Measurements from ENCODE around the gene ZP4. TPM values are rescaled to one million over a fixed set of nuclear protein-coding genes. Genes with fewer than 3 reads are reported as not detected.

Gene ZP4
- total RNA-seq, 4 donors from 2014 or later: not detected

DNA sequence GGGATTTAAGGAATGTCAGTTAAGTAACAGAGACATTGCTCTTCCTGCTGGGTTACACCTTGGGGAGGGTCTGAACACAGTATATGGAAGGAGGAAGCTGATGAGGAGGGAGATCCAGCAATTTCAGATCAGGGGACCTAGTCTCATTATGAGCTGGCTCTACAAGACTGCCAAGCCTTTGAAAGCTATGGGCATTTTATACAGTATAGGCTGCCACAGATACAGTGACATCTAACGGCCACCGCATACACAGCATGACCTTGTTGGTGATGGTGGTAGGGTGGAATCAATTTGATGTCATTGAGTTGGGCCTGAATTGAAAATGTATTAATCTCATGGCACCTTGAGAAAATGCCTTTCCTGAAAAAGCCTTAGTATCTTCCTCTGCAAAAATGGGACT, 22.6 kb upstream of the ZP4 start:
- TF ChIP-seq, protein P1, sequence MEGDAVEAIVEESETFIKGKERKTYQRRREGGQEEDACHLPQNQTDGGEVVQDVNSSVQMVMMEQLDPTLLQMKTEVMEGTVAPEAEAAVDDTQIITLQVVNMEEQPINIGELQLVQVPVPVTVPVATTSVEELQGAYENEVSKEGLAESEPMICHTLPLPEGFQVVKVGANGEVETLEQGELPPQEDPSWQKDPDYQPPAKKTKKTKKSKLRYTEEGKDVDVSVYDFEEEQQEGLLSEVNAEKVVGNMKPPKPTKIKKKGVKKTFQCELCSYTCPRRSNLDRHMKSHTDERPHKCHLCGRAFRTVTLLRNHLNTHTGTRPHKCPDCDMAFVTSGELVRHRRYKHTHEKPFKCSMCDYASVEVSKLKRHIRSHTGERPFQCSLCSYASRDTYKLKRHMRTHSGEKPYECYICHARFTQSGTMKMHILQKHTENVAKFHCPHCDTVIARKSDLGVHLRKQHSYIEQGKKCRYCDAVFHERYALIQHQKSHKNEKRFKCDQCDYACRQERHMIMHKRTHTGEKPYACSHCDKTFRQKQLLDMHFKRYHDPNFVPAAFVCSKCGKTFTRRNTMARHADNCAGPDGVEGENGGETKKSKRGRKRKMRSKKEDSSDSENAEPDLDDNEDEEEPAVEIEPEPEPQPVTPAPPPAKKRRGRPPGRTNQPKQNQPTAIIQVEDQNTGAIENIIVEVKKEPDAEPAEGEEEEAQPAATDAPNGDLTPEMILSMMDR (IDR thresholded peaks at IDR 0.05; ENCODE audit: low read depth): no peak

DNA sequence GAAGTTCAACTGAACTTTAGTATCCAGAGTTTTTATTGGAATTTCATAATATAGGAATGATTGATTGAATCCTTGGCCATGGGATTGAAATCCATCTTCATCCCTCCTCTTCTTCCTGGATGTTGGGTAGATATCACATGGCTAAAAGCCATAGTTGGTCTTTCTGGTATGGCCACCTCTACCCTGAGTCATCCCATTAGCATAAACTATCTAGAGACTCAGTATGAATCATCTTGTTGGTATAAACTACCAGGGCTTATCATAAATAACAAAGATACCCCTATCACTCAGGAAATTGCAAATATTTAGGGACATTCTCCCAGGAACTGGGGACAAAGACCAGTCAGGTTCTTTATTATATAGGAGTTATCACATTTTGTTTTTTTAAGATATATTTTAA, 21.2 kb upstream of the ZP4 start:
- TF ChIP-seq, protein P1 (IDR thresholded peaks at IDR 0.05; ENCODE audit: low read depth): no peak

DNA sequence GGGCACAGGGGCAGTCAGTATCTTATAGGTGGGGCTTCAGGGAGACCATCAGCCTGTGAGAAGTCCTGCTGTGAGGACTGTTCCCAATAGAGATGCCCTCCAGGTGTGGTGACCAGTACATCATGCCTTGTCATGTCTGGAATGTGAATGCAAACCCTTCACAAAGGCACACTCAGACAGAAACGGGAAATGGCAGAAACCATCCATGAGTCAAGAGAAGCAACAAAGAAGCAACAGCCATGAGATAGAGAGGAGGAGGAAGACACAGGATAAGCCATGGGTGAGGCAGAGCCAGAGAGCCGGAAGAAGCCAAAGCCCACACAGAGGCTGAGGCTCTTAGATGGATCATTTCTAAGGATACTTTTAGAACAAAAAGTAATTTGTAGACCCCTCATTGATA, 20.1 kb upstream of the ZP4 start:
- TF ChIP-seq, protein P1 (IDR thresholded peaks at IDR 0.05; ENCODE audit: low read depth): no peak

DNA sequence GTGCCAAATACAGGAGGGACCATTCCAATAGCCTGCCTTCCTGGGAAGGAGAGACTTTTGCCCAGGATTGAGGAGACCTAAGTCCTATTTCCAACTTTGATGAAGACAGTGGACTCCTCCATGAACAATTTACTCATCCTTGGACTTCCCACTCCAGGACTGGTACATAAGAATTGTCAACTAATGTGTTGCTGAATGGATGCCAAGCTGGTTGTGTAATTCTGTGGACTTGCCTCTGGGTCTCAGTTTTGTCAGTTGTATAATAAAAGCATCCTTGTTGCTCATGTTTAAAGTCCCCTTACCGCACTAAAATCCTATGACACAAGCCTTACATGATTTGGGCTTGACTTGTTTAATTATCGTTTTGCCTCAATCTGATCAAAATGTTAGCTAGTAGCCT, 13.2 kb upstream of the ZP4 start:
- TF ChIP-seq, protein P1 (IDR thresholded peaks at IDR 0.05; ENCODE audit: low read depth): no peak

DNA sequence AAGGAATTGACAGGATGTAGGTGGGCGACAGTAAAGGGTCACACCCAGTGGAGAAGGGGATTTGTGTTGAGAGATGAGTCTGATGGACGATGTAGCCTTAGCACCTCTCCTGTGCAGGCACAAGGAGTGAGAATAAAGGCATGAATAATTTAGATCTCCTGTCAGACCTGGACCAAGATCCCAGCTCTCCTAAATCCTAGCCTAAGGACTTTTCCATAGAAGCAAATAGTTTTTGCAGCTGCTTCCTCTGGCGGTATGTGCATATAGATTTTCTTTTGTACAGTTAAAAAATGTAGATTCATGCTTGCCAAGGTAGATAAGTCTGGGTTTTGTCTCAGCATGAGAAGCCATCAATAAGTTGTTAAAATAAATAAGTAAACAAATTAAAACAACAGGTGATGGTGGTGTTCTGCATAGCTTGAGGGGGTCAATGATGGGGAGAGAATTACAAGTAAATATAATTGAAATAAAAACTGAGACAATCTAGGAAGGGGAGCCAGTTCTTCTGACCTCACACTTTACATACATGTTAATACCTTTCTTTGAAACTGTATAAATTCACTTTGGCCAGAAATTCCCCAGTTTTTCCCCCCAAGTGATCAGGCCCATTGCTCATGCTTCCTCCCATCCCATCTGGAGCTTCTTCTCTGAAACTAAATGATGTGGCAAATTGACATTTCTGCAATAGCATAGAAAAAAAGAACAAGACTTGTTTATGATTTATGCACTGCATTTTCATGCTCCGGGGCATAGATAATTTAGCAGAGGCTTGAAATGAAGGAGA, 12.4 kb upstream of the ZP4 start:
- TF ChIP-seq, protein P1 (IDR thresholded peaks at IDR 0.05; ENCODE audit: low read depth): no peak

DNA sequence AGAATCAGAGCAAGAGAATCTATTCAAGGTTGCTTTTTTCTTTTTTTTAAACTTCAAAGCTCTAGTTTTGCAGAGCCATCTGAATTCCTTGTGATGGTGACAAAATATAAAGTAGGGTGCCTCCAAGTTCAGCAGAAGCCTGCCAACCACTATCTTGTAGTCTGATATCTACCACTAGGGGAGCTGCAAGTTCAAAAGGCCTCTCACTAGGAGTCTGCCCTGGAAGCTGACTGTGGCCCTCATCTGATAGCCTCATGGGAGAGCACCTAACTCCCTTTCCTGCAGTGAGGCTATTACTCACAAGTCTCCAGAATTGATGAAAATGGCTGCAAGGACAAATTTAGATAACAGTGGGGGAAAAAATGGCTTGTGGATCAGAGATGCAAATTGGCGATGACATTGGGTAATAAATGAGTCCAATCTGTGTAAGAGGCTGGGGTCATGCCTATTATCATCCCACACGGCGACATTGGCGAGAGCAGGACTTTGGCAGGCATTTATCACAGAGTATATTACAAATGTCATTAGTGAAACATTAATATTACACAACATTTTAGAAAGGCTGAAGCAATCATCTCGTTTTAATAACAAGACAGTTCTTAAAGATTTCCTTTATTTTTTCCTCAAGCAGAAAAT, 10.7 kb upstream of the ZP4 start:
- TF ChIP-seq, protein P1 (IDR thresholded peaks at IDR 0.05; ENCODE audit: low read depth): no peak

DNA sequence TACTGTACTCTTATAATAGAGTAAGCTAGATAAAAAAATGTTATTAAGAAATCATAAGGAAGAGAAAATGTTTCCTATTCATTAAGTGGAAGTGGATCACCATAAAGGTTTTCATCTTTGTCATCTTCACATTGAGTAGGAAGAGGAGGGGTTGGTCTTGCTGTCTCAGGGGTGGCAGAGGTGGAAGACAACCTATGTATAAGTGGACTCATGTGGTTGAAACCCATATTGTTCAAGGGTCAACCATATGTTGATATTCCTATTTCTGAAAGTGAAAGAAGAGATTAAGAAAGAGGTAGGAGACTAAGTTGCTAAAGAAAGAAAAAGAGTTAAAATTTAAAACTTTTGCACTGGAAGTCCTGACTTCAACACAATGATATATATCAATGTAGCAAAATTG, 4.9 kb upstream of the ZP4 start:
- TF ChIP-seq, protein P1 (IDR thresholded peaks at IDR 0.05; ENCODE audit: low read depth): no peak

Data from subcutaneous adipose tissue (tissue), 4 donors.